ENCODE results near the gene HTR6.
"Not testable (repeated sequence)": the region's sequence is repeated elsewhere in the genome, so short reads cannot be mapped to it uniquely, and the experiment has no call there.

Gene HTR6

DNA sequence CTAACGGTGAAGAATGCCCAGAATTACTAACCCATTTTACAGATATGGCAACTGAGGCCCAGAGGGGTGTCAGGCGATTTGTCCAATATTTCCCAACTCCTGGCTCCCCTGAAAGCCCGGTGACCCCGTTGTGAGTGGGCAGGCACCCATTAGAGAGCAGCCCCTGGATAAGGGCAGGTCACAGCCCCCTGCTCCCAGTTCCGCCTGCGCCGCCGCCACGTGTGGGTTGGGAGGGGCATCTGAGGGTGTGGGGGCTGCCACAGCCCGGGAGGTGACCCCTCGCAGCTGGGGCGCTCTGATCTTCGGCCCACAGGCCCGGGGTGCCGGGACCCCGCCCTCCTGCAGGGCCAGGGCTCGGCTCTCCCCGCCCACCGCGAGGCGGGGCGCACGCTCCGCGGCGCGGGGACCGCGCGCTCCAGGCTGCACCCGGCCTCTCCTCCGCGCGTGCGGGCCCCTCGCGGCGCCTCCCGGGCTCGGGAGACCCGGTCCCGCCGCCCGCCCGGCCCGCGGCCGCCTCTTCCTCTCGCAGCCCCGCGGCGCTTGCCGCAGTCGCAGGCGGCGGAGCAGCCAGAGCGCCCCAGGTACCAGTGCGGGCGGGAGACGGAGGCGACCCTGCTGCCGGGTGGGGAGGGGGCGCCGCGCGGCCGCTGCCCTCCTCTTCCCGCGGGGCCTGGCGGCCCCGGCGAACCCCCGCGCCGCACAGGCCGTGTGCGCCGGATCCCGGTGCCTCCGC lies at the start of gene HTR6:
TSS of gene HTR6 (plus strand) at position 423 of the 733 bp plus-strand sequence. CDS start 879 bp downstream, outside the sequence.
- no peak for DNase-seq

- no peak for DNase-seq
Observed at GRCh38 chr1:19615438-19615837, 49.2 kb upstream of the HTR6 start.

GRCh38 chr1:19616489-19616888 lies 48.2 kb upstream of the HTR6 start:
- DNase-seq, result no peak

DNA sequence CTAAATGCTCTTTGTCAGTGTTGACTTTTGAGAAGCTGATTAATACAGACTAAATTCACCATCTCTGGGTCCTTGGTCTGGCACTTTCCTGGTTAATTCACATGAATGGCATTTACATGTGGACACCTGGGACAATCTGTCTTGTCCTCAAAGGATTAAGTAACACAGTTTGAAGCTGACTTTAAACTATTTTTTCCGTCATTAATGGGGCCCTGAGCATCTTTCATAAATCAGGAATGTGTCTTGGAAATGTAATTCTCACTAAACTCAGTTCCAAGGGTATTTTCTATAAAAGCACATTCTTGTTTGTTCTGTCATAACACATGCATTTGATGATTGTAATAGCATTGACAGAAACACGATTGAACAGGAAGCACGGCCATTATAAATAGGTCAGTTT lies 47.3 kb upstream of the HTR6 start:
- no peak for DNase-seq

DNA sequence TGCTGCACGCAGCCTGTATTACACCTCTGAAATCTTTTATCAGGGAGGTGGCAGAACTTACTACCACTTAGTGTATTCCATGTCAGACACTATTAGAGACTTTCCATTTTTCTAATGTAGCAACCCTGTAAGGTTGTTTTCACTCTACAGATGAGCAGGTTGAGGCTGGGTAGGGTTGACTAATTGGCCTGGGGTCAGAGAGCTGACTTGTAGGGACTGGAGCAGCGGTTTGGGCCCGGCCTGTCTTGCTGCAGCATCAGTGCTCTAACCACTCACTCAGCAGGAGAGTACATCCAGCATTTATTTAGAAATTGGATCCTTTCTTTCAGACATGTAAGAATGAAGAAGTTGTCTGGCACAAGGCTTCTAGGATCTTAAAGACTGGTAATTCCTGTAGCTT lies 46.2 kb upstream of the HTR6 start:
- no peak for DNase-seq

- DNase-seq, result no peak
Observed at GRCh38 chr1:19619697-19620384, 44.8 kb upstream of the HTR6 start.

GRCh38 chr1:19620786-19621185 lies 43.9 kb upstream of the HTR6 start:
- DNase-seq, result no peak

- no peak for DNase-seq
Observed at GRCh38 chr1:19621274-19621950, 43.3 kb upstream of the HTR6 start.

GRCh38 chr1:19622204-19622603 lies 42.5 kb upstream of the HTR6 start:
- DNase-seq, result no peak

GRCh38 chr1:19623523-19623922 lies 41.2 kb upstream of the HTR6 start:
- no peak for DNase-seq

DNA sequence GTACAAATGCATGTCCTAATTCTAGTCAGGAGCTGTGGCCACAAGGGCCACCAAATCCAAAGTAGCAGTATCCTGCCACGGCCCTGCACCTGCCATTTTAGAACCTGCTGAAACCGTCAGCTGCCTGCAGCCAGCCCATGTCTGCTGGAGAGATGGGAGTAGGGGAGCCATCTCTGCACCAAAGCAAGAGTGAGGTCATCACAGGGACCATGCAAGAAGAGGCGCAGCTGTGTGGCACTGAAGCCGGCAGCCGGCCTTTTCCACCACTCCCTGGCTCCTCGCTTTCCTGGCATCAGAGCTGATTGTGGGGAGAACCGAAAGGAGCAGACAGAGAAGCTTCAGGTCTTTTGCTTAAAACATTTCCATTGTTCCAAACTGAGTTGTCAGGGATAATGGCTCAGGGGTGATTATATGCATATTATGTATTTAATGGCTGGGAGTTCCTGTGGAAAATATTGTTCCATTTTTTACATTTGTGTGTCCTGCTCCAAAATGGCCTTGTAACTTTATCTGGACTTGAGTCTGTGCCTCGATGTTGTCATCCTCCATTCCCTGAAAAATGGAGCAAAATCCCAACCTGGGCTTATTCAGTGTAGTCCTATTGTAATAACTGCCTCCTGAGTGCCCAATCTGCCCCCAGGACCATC lies 39.3 kb upstream of the HTR6 start:
- DNase-seq, result no peak

GRCh38 chr1:19628879-19629278 lies 35.8 kb upstream of the HTR6 start:
- DNase-seq, result no peak

DNA sequence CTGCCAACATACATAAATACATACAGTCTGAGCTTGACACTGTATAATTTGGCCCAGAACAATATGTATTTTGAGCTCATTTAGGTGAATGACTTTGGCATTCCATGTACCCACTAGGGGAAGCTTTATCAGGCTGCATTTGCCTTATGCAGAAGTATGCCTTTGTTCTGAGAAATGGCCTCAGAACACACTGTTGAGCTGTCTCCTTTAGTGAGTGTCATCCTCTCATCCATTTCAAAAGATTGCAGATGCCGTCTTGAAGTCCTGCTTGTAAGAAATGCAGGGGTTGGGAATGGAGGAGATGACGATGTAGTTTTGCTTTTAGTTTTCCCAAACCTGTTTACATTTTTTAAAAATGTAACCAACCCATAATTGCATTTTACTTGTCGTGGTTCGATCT lies 35.3 kb upstream of the HTR6 start:
- DNase-seq, result no peak

- DNase-seq, result not testable (repeated sequence)
Observed at GRCh38 chr1:19630192-19630591, 34.5 kb upstream of the HTR6 start.

- no peak for DNase-seq
Observed at GRCh38 chr1:19630720-19631395, 33.8 kb upstream of the HTR6 start.

GRCh38 chr1:19632211-19632610 lies 32.5 kb upstream of the HTR6 start:
- no peak for DNase-seq

DNA sequence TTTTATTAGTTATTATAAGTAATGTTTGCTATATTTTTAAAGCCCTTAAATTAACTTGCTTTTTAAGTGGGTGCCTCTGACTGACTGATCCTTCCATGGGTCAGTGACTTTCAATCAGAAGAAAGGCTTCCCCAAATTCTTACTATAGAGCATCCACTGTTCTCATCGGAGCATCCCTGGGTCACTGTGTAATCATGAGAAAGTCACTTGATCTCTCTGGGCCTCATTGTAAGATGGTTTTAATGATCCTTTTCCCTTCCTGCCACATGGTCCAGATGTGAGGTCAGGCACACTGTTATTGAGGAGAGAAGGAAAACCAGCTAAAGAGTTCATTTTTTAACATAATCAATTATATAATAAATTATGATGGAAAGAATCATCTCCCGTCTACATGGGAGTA lies 31.6 kb upstream of the HTR6 start:
- DNase-seq, result no peak

GRCh38 chr1:19635064-19635463 lies 29.6 kb upstream of the HTR6 start:
- not testable (repeated sequence) for DNase-seq

- no peak for DNase-seq
Observed at GRCh38 chr1:19635646-19636045, 29.0 kb upstream of the HTR6 start.

GRCh38 chr1:19636065-19636464 lies 28.6 kb upstream of the HTR6 start:
- no peak for DNase-seq

DNA sequence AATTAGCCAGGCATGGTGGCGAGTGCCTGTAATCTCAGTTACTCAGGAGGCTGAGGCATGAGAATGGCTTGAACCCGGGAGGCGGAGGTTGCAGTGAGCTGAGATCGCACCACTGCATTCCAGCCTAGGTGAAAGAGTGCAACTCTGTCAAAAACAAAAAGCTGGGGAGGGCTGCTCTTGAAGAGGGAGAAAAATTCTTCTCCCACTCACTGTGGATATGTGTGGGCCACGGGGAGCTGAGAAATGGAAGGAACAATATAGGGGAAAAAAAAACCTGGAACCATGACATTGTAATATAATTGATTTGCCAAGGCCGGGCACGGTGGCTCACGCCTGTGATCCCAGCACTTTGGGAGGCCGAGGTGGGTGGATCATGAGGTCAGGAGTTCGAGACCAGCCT lies 27.9 kb upstream of the HTR6 start:
- not testable (repeated sequence) for DNase-seq

DNA sequence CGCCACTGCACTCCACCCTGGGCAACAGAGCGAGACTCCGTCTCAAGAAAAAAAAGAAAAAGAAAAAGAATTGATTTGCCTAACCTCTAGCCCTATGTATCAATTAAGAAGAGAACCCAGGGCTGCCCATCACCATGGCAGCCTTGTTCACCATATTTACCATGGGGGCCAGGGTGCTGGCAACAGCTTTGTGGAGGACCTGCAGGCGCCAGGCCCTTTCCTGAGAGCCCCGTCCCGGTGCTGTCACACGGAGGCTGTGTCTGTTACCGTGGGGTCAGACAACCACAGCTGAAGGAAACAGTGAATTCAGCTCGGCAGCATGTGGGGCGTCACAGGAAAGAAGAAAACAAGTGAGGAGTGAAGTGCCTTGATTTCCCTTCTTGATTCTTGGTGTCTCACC lies 27.1 kb upstream of the HTR6 start:
- DNase-seq, result no peak

DNA sequence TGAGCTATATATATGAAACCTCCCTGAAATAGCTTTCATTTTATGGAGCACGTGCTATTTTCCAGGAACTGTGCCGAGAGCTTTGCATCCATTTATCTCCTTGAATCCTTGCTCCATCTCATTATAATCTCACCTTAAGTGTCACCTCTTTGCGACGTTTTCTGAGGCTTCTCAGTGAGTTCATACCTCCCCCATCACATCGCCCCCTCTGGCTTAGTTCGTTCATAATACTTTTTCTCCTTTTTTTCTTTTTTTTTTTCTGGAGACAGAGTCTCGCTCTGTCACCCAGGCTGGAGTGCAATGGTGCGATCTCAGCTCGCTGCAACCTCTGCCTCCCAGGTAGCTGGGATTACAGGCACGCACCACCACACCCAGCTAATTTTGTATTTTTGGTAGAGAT lies 25.4 kb upstream of the HTR6 start:
- DNase-seq, result not testable (repeated sequence)
